ENCODE data around the gene NALCN.

DNA sequence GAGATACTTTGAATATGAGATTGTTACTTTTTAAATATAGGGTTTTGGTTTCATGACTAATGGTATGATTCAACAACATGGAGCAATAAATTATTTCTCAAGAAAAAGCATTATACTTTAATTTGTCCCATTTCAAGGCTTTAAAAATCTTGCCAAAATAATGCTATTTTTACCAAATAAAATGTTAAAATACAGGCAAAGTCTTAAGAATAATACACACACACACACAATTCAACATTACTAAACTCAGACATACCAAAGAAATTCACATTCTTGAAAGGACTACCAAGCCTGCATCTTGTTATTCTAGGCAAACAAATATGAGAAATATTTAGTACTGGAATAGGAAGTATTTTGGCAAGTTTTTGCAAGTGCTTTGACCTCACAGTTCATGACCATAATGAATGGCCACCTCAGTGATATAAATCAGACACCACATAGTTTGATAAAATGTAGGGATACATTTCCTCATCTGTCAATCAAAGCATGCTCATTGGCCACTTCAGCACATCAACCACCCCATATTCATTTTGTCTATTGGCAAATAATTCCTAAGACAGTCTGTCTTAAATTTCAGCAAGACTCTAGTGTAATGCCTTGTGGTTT, 107.2 kb downstream of the NALCN start:
- TF ChIP-seq, protein P1, sequence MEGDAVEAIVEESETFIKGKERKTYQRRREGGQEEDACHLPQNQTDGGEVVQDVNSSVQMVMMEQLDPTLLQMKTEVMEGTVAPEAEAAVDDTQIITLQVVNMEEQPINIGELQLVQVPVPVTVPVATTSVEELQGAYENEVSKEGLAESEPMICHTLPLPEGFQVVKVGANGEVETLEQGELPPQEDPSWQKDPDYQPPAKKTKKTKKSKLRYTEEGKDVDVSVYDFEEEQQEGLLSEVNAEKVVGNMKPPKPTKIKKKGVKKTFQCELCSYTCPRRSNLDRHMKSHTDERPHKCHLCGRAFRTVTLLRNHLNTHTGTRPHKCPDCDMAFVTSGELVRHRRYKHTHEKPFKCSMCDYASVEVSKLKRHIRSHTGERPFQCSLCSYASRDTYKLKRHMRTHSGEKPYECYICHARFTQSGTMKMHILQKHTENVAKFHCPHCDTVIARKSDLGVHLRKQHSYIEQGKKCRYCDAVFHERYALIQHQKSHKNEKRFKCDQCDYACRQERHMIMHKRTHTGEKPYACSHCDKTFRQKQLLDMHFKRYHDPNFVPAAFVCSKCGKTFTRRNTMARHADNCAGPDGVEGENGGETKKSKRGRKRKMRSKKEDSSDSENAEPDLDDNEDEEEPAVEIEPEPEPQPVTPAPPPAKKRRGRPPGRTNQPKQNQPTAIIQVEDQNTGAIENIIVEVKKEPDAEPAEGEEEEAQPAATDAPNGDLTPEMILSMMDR (IDR thresholded peaks at IDR 0.05) = no peak
- no peak for TF ChIP-seq POLR2A (IDR thresholded peaks at IDR 0.05)

Measured in lower leg skin (tissue), 3 donors.